Measurements from ENCODE around the gene HDAC9.

Gene HDAC9

DNA sequence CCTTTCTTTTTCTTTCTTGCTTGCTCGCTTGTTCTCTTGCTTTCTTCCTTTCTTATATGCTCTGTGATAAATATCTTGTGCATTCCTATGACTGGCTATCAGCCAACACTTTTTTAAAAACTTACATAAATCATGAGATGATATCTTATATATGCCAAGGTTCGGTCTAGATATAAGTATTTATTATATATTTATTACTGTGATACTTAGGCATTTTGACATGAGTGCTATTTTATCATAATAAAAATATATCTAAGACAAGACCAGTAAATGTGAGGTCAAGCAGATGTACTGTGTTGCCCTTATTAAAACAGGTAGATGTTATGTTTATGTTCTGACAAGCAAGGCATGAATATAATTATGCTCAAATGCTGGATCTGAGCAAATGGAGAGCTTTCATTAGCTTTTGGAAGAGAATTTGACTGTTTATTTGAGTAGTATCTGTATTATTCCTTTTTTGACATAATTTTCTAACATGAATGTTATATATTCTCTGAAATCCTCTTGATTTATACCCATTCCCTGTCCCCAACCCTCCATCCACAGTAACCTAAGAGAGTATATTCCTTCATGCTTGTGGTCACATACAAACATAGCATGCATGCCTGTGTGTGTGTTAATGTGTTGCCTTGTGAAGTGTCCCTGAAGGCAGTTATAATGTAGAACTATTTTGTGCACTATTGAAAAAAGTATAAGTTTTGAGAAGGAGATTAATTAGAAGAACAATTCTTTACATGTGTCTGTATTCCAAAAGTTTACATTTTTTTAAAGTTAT lies 158.0 kb downstream of the HDAC9 start:
- TF ChIP-seq, protein P1, sequence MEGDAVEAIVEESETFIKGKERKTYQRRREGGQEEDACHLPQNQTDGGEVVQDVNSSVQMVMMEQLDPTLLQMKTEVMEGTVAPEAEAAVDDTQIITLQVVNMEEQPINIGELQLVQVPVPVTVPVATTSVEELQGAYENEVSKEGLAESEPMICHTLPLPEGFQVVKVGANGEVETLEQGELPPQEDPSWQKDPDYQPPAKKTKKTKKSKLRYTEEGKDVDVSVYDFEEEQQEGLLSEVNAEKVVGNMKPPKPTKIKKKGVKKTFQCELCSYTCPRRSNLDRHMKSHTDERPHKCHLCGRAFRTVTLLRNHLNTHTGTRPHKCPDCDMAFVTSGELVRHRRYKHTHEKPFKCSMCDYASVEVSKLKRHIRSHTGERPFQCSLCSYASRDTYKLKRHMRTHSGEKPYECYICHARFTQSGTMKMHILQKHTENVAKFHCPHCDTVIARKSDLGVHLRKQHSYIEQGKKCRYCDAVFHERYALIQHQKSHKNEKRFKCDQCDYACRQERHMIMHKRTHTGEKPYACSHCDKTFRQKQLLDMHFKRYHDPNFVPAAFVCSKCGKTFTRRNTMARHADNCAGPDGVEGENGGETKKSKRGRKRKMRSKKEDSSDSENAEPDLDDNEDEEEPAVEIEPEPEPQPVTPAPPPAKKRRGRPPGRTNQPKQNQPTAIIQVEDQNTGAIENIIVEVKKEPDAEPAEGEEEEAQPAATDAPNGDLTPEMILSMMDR (IDR thresholded peaks at IDR 0.05; ENCODE audit: low read depth, low read length): no peak
- no peak overlapping the region for H3K4me3 ChIP-seq (ENCODE audit: low read depth, low read length)

DNA sequence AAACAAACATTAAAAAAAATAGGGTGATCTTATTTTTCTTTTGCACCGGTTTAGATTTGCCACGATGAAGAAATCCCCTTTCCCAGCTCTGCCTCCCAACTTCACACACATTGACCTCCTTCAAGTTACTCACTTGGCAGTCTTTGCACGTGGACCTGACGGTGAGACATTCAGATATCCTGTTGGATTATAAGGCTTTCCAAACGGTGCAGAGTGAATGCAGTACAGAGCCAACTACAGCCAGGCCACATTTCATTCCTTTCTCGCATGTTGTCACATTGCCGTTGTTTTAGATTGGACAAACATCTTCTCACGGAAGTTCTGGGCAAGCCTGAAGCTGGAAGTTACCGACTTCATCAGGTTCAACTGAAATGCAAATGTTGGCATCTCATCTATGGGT lies 159.2 kb downstream of the HDAC9 start:
- TF ChIP-seq, protein P1 (IDR thresholded peaks at IDR 0.05; ENCODE audit: low read depth, low read length): no peak
- H3K4me3 ChIP-seq (ENCODE audit: low read depth, low read length): no peak overlapping the region

DNA sequence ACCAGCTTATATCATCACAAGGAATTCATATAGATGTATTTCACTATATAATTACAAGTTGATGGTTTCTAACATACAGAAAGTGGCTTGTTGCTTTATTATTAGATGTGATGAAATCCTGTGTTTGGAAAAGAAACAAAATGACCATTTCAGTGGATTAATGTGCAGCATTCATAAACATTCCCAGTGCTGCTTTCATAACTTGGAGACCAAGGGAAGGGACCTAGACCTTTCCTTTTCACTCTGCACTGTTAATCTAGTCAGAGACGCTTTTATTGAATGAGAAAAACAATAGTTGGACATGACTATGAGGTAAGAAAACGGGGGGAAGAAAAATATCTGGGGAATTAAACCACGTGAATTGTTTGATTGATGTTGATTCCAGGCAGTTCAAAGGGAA lies 160.0 kb downstream of the HDAC9 start:
- H3K4me3 ChIP-seq (ENCODE audit: low read depth, low read length): no peak overlapping the region
- TF ChIP-seq, protein P1 (IDR thresholded peaks at IDR 0.05; ENCODE audit: low read depth, low read length): no peak

- TF ChIP-seq, protein P1 (IDR thresholded peaks at IDR 0.05; ENCODE audit: low read depth, low read length): no peak
- no peak overlapping the region for H3K4me3 ChIP-seq (ENCODE audit: low read depth, low read length)
Measured at GRCh38 chr7:18655912-18656311, 160.4 kb downstream of the HDAC9 start.

DNA sequence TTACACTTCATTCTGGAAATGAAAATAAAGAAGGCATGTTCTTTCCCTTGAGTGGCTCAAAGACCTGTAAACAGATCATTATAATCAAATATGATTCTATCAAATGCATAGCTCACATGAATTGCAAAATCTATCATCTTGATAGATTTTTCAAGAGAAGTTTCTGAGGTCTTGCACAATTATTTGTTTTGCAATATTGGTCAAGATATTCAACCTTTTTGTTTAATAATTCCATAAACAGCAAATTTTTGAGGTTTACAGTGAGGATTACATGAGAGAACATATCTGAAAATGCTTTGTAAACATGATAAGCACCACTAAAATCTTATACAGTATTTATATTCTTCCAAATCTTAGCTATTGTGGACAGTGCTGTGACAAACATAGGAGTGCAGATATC lies 160.8 kb downstream of the HDAC9 start:
- no peak overlapping the region for H3K4me3 ChIP-seq (ENCODE audit: low read depth, low read length)
- TF ChIP-seq, protein P1 (IDR thresholded peaks at IDR 0.05; ENCODE audit: low read depth, low read length): no peak

DNA sequence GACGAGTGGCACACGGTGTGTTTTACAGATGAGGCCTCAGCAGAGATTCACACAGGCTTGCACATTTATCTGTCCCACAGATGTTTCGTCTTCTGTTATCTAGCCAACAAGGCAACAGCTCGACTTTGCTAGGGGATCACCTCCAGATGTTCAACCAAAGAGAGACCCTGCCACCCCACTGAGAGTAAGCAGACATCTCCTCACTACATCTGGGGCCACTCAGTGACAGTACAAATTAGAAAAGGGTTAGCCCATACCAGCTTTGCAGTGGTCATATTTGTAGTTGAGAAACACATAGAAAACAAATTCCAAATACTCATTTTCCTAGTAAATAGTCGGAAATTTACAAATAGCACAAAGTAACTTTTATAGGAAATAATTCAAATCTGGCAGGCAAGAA lies 164.2 kb downstream of the HDAC9 start:
- no peak overlapping the region for H3K4me3 ChIP-seq (ENCODE audit: low read depth, low read length)
- TF ChIP-seq, protein P1 (IDR thresholded peaks at IDR 0.05; ENCODE audit: low read depth, low read length): no peak

GRCh38 chr7:18663321-18663720 lies 167.8 kb downstream of the HDAC9 start:
- H3K4me3 ChIP-seq (ENCODE audit: low read depth, low read length): no peak overlapping the region
- TF ChIP-seq, protein P1 (IDR thresholded peaks at IDR 0.05; ENCODE audit: low read depth, low read length): no peak
